Measurements from ENCODE around the gene KRCC1.

The KRCC1 gene

GRCh38 chr2:88070055-88070454 is 14.5 kb upstream of the KRCC1 start:
- Histone ChIP-seq H3F3A (ENCODE audit: insufficient read depth) (no peaks in the 10 kb centered on the region), H3K4me3 (ENCODE audit: insufficient read depth, low read length, poor library complexity, severe bottlenecking) (no peak overlapping the region), H3K27me3 (ENCODE audit: low read length) (no peaks in the 10 kb centered on the region), H3K4me2 (ENCODE audit: low read depth, low read length, poor library complexity, severe bottlenecking) (no peak overlapping the region), H3K27ac (ENCODE audit: low read depth, low read length) (no peak overlapping the region), H2AFZ (ENCODE audit: low read depth, low read length, severe bottlenecking) (no peak overlapping the region), H3K9me2 (replicated peaks; ENCODE audit: insufficient read depth, low read length) (no peaks in the 10 kb centered on the region), H3K9me3 (ENCODE audit: insufficient read depth, low read length) (no peaks in the 10 kb centered on the region), H3K36me3 (ENCODE audit: low read length) (no peaks in the 10 kb centered on the region), H3K9ac (ENCODE audit: low read length) (no peak overlapping the region), H4K20me1 (ENCODE audit: low read depth, low read length) (no peaks in the 10 kb centered on the region), H3K79me2 (ENCODE audit: insufficient read depth, low read length) (no peaks in the 10 kb centered on the region)
- no peak for TF ChIP-seq EZH2phosphoT487 (conservative IDR thresholded peaks at IDR 0.05; ENCODE audit: low read length)
- no peak for TF ChIP-seq CTCF (IDR thresholded peaks at IDR 0.05; ENCODE audit: insufficient read depth, low read length, poor library complexity, severe bottlenecking)

DNA sequence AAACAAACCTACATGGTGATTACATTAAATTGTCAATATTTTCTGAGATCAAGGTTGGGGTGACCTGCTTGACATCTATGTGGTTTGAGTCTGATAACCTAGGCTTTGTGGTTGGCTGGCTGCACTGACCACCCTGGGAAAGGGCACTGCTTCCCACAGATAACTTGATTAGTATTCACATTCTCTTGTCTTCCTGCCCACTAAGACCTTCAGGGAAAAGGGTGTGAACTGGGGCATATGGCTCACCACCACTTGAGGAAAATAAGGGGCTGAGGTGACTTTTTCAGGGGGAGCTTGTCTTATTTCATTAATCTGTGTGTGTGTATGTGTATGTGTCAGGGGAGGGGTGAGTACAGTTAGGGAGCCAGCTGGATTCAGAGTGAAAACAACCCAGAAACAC is 13.5 kb upstream of the KRCC1 start:
- Histone ChIP-seq H3F3A (ENCODE audit: insufficient read depth) (no peaks in the 10 kb centered on the region), H3K9me3 (ENCODE audit: insufficient read depth, low read length) (no peaks in the 10 kb centered on the region), H3K27me3 (ENCODE audit: low read length) (no peaks in the 10 kb centered on the region), H2AFZ (ENCODE audit: low read depth, low read length, severe bottlenecking) (no peak overlapping the region), H3K27ac (ENCODE audit: low read depth, low read length) (no peak overlapping the region), H3K4me3 (ENCODE audit: insufficient read depth, low read length, poor library complexity, severe bottlenecking) (no peak overlapping the region), H3K9me2 (replicated peaks; ENCODE audit: insufficient read depth, low read length) (no peaks in the 10 kb centered on the region), H3K79me2 (ENCODE audit: insufficient read depth, low read length) (no peaks in the 10 kb centered on the region), H4K20me1 (ENCODE audit: low read depth, low read length) (no peaks in the 10 kb centered on the region), H3K36me3 (ENCODE audit: low read length) (no peaks in the 10 kb centered on the region), H3K9ac (ENCODE audit: low read length) (no peak overlapping the region), H3K4me2 (ENCODE audit: low read depth, low read length, poor library complexity, severe bottlenecking) (no peak overlapping the region)
- TF ChIP-seq EZH2phosphoT487 (conservative IDR thresholded peaks at IDR 0.05; ENCODE audit: low read length) (no peak), CTCF (IDR thresholded peaks at IDR 0.05; ENCODE audit: insufficient read depth, low read length, poor library complexity, severe bottlenecking) (no peak)

- H3K27ac ChIP-seq (ENCODE audit: low read depth, low read length), result no peak overlapping the region
- H3K27me3 ChIP-seq (ENCODE audit: low read length), result no peaks in the 10 kb centered on the region
- no peaks in the 10 kb centered on the region for H3K36me3 ChIP-seq (ENCODE audit: low read length)
- H3K79me2 ChIP-seq (ENCODE audit: insufficient read depth, low read length), result no peaks in the 10 kb centered on the region
- no peaks in the 10 kb centered on the region for H3K9me2 ChIP-seq (replicated peaks; ENCODE audit: insufficient read depth, low read length)
- no peak overlapping the region for H3K9ac ChIP-seq (ENCODE audit: low read length)
- no peaks in the 10 kb centered on the region for H3F3A ChIP-seq (ENCODE audit: insufficient read depth)
- H2AFZ ChIP-seq (ENCODE audit: low read depth, low read length, severe bottlenecking), result no peak overlapping the region
- H3K9me3 ChIP-seq (ENCODE audit: insufficient read depth, low read length), result no peaks in the 10 kb centered on the region
- no peaks in the 10 kb centered on the region for H4K20me1 ChIP-seq (ENCODE audit: low read depth, low read length)
- H3K4me3 ChIP-seq (ENCODE audit: insufficient read depth, low read length, poor library complexity, severe bottlenecking), result no peak overlapping the region
- TF ChIP-seq CTCF (IDR thresholded peaks at IDR 0.05; ENCODE audit: insufficient read depth, low read length, poor library complexity, severe bottlenecking), result no peak
- no peak for TF ChIP-seq EZH2phosphoT487 (conservative IDR thresholded peaks at IDR 0.05; ENCODE audit: low read length)
- H3K4me2 ChIP-seq (ENCODE audit: low read depth, low read length, poor library complexity, severe bottlenecking), result no peak overlapping the region
Observed at GRCh38 chr2:88068044-88068443, 12.5 kb upstream of the KRCC1 start.

DNA sequence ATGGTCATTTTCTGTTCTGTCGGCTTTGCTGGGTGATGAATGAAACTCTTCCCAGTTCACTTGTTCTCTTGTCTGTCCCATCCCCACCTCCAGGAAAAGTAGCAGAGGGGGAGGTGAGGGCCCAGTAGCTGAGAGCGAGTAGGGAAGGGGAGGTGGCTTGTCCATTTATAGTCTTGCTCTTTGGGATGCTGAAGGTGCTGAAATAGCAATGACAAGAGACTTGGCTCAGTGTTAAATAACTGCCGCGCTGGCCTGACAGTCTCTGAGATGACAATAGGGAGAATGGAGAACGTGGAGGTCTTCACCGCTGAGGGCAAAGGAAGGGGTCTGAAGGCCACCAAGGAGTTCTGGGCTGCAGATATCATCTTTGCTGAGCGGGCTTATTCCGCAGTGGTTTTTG is 12.0 kb upstream of the KRCC1 start, which contains the start of gene SMYD1:
SMYD1 (plus strand) TSS at position 228 of the 400 bp plus-strand sequence; CDS start at position 268, 40 bp downstream.
- no peaks in the 10 kb centered on the region for H3K27me3 ChIP-seq (ENCODE audit: low read length)
- no peak within 1 kb of the TSS for H3K27ac ChIP-seq (ENCODE audit: low read depth, low read length)
- H3F3A ChIP-seq (ENCODE audit: insufficient read depth), result no peaks in the 10 kb centered on the region
- no peaks in the 10 kb centered on the region for H3K36me3 ChIP-seq (ENCODE audit: low read length)
- H3K79me2 ChIP-seq (ENCODE audit: insufficient read depth, low read length), result no peaks in the 10 kb centered on the region
- TF ChIP-seq CTCF (IDR thresholded peaks at IDR 0.05; ENCODE audit: insufficient read depth, low read length, poor library complexity, severe bottlenecking), result no peak
- no peak for TF ChIP-seq EZH2phosphoT487 (conservative IDR thresholded peaks at IDR 0.05; ENCODE audit: low read length)
- no peaks in the 10 kb centered on the region for H3K9me3 ChIP-seq (ENCODE audit: insufficient read depth, low read length)
- H3K4me2 ChIP-seq (ENCODE audit: low read depth, low read length, poor library complexity, severe bottlenecking), result no peak within 1 kb of the TSS
- H3K9me2 ChIP-seq (replicated peaks; ENCODE audit: insufficient read depth, low read length), result no peaks in the 10 kb centered on the region
- H3K4me3 ChIP-seq (ENCODE audit: insufficient read depth, low read length, poor library complexity, severe bottlenecking), result no peak within 1 kb of the TSS
- no peak within 1 kb of the TSS for H2AFZ ChIP-seq (ENCODE audit: low read depth, low read length, severe bottlenecking)
- no peak within 1 kb of the TSS for H3K9ac ChIP-seq (ENCODE audit: low read length)
- H4K20me1 ChIP-seq (ENCODE audit: low read depth, low read length), result no peaks in the 10 kb centered on the region

Measured in SU-DHL-6 (cell line).